K562 (cell line): ENCODE results near the gene MED29. TPM values are rescaled to one million over a fixed set of nuclear protein-coding genes. Genes with fewer than 3 reads are reported as not detected.

ENCODE experiments used
- CXXC5 ChIP-seq: fragments of 250-450 bp; sonication (Bioruptor Pico); IDR thresholded peaks from 2 replicates; pipeline ENCODE4 v1.8.0; 2022; ENCODE audit warnings: inconsistent platforms, mild to moderate bottlenecking, moderate library complexity
- DACH1 ChIP-seq: fragments of 450-650 bp; IDR thresholded peaks from 2 replicates; pipeline ENCODE4 v1.6.1; 2018; ENCODE audit not compliant: partially characterized antibody
- ELF4 ChIP-seq: fragments of 450-650 bp; formaldehyde crosslinking; IDR thresholded peaks from 2 replicates; pipeline ENCODE4 v1.4.0; 2022; ENCODE audit warnings: missing genetic modification characterization
- EP300 ChIP-seq: IDR thresholded peaks from 2 replicates; pipeline ENCODE4 v1.6.1; 2012; ENCODE audit warnings: low read length, improper control_type of control experiment
- FOXK2 ChIP-seq, 2 experiments: fragments of 450-650 bp; IDR thresholded peaks in 1 of 2; conservative IDR thresholded peaks in 1 of 2; 2 replicates each; pipeline ENCODE4 v1.6.1; 2016; ENCODE audit warnings: low read depth in 2 of 2, mild to moderate bottlenecking in 1 of 2
- GABPB1 ChIP-seq: sonication (generic); formaldehyde crosslinking; IDR thresholded peaks from 2 replicates; pipeline ENCODE4 v1.8.0; 2022; ENCODE audit warnings: mild to moderate bottlenecking, missing genetic modification reagents
- HMGN3 ChIP-seq: IDR thresholded peaks from 2 replicates; pipeline ENCODE4 v1.6.1; 2011; ENCODE audit warnings: borderline replicate concordance, low read depth, mild to moderate bottlenecking, mixed read lengths, low read length; ENCODE audit not compliant: insufficient read length; ENCODE audit errors: extremely low read depth
- HMGXB4 ChIP-seq: sonication (generic); formaldehyde crosslinking; IDR thresholded peaks from 2 replicates; pipeline ENCODE4 v1.8.1; 2023; ENCODE audit warnings: mild to moderate bottlenecking, missing genetic modification reagents
- KLF1 ChIP-seq: fragments of 450-650 bp; IDR thresholded peaks from 2 replicates; pipeline ENCODE4 v1.6.1; 2016; ENCODE audit warnings: missing genetic modification characterization, missing compliant biosample characterization
- MTA3 ChIP-seq: fragments of 450-650 bp; formaldehyde crosslinking; IDR thresholded peaks from 2 replicates; pipeline ENCODE4 v1.6.1; 2017; ENCODE audit warnings: mild to moderate bottlenecking, borderline replicate concordance
- TAF1 ChIP-seq: IDR thresholded peaks from 2 replicates; pipeline ENCODE4 v1.6.1; 2011; ENCODE audit warnings: mild to moderate bottlenecking, low read length, moderate library complexity; ENCODE audit not compliant: insufficient read depth, control insufficient read depth, severe bottlenecking; ENCODE audit errors: extremely low read depth
- TOE1 ChIP-seq, 2 experiments: fragments of 450-650 bp in 1 of 2; sonication (generic) in 1 of 2; formaldehyde crosslinking in 1 of 2; IDR thresholded peaks; 2 replicates each; pipeline versions ENCODE4 v1.7.1 to v1.8.0; 2016 to 2022; ENCODE audit warnings: borderline replicate concordance in 2 of 2, mild to moderate bottlenecking in 2 of 2, antibody characterized with exemption in 1 of 2, inconsistent platforms in 1 of 2, low read depth in 1 of 2, missing genetic modification reagents in 1 of 2, moderate library complexity in 1 of 2
- ZBED1 ChIP-seq: IDR thresholded peaks from 2 replicates; pipeline ENCODE4 v1.6.1; 2014
- ZNF384 ChIP-seq: IDR thresholded peaks from 2 replicates; pipeline ENCODE4 v1.6.1; 2012; ENCODE audit warnings: low read depth, low read length, improper control_type of control experiment
- ZNF518B ChIP-seq: fragments of 250-450 bp; sonication (Bioruptor Pico); IDR thresholded peaks from 2 replicates; pipeline ENCODE4 v1.5.0; 2021; ENCODE audit warnings: mild to moderate bottlenecking, moderate library complexity
- ZNF778 ChIP-seq: fragments of 450-650 bp; formaldehyde crosslinking; IDR thresholded peaks from 2 replicates; pipeline ENCODE4 v1.4.0; 2020; ENCODE audit warnings: mild to moderate bottlenecking, moderate library complexity
- ZNF830 ChIP-seq: fragments of 250-450 bp; sonication (Bioruptor Pico); IDR thresholded peaks from 2 replicates; pipeline ENCODE4 v1.5.0; 2021; ENCODE audit warnings: mild to moderate bottlenecking
- polyA plus RNA-seq, 8 experiments: library from polyadenylated mRNA; depleted of rRNA in 4 of 8; stranded (reverse) in 5 of 8; unstranded in 3 of 8; fragments of >200 nt; fragmentation: Nextera tagmentation in 2 of 8; fragmentation: Illumina TruSeq in 1 of 8; extraction: Ambion mirVana in 2 of 8; extraction: Trizol in 1 of 8; gene quantifications; 2 replicates each; pipeline versions ENCODE4 v1.2.1 to v1.2.3, GENCODE V29; 2011 to 2014; ENCODE audit warnings: inconsistent platforms in 1 of 8, missing spikeins in 1 of 8
- total RNA-seq, 7 experiments: library from RNA; depleted of rRNA in 6 of 7; stranded (reverse); fragments of >200 nt in 6 of 7; fragmentation: Illumina TruSeq in 2 of 7; extraction: Trizol in 2 of 7; gene quantifications; 2 replicates each; pipeline versions ENCODE4 v1.2.1 to v1.2.3, GENCODE V29; 2011 to 2021; ENCODE audit warnings: low replicate concordance in 1 of 7
- TF ChIP-seq, protein P1 (sequence below): fragments of 450-650 bp; IDR thresholded peaks from 2 replicates; pipeline ENCODE4 v1.6.1; 2016; ENCODE audit warnings: borderline replicate concordance
- TF ChIP-seq, protein P2 (sequence below): sonication (generic); formaldehyde crosslinking; IDR thresholded peaks from 2 replicates; pipeline ENCODE4 v1.8.1; 2022; ENCODE audit warnings: missing genetic modification reagents

The MED29 gene
- total and polyA plus RNA-seq, 9 of the 15 experiments (the other 6 are each of a cell fraction or from before 2014, with no cell fraction given): 1.8 to 22.6 (median 12.4) TPM

- peak; percentile 27; the same call in 1 of the 2 replicates for TF ChIP-seq MTA3
- TF ChIP-seq, protein P1, sequence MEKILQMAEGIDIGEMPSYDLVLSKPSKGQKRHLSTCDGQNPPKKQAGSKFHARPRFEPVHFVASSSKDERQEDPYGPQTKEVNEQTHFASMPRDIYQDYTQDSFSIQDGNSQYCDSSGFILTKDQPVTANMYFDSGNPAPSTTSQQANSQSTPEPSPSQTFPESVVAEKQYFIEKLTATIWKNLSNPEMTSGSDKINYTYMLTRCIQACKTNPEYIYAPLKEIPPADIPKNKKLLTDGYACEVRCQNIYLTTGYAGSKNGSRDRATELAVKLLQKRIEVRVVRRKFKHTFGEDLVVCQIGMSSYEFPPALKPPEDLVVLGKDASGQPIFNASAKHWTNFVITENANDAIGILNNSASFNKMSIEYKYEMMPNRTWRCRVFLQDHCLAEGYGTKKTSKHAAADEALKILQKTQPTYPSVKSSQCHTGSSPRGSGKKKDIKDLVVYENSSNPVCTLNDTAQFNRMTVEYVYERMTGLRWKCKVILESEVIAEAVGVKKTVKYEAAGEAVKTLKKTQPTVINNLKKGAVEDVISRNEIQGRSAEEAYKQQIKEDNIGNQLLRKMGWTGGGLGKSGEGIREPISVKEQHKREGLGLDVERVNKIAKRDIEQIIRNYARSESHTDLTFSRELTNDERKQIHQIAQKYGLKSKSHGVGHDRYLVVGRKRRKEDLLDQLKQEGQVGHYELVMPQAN: peak; percentile 88
- TF ChIP-seq ZBED1: no peak
- TF ChIP-seq KLF1 (tag): peak; percentile 83
- TF ChIP-seq ZNF778 (CRISPR knock-in tag): no peak
- TF ChIP-seq ZNF830 (CRISPR knock-in tag): no peak
- no peak for TF ChIP-seq GABPB1 (CRISPR knock-in tag)
- peak; percentile 10 for TF ChIP-seq HMGN3
- no peak for TF ChIP-seq HMGXB4
- TF ChIP-seq TAF1: peak; percentile 26
- peak; percentile 2; the same call in 1 of the 2 replicates for TF ChIP-seq CXXC5 (CRISPR knock-in tag)
- peak; percentile 90 for TF ChIP-seq ELF4 (CRISPR knock-in tag)
- TF ChIP-seq FOXK2 (conservative IDR thresholded peaks at IDR 0.05 in 1 of 2, IDR thresholded peaks at IDR 0.05 in 1 of 2; ENCODE audit: low read depth in 2 of 2): peak; percentile 28 to 48; a peak in 1 of 4 replicates
- no peak for TF ChIP-seq ZNF518B
- TF ChIP-seq, protein P2, sequence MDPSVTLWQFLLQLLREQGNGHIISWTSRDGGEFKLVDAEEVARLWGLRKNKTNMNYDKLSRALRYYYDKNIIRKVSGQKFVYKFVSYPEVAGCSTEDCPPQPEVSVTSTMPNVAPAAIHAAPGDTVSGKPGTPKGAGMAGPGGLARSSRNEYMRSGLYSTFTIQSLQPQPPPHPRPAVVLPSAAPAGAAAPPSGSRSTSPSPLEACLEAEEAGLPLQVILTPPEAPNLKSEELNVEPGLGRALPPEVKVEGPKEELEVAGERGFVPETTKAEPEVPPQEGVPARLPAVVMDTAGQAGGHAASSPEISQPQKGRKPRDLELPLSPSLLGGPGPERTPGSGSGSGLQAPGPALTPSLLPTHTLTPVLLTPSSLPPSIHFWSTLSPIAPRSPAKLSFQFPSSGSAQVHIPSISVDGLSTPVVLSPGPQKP (CRISPR knock-in tag): no peak
- TF ChIP-seq DACH1: no peak
- peak; percentile 64; the same call in 1 of the 2 replicates for TF ChIP-seq TOE1 (IDR thresholded peaks at IDR 0.05; ENCODE audit: borderline replicate concordance)
- TF ChIP-seq TOE1 (CRISPR knock-in tag; IDR thresholded peaks at IDR 0.05; ENCODE audit: borderline replicate concordance, low read depth): no peak
- no peak for TF ChIP-seq EP300
- TF ChIP-seq ZNF384: no peak
Measured at GRCh38 chr19:39410017-39410830, 19.0 kb downstream of the MED29 start (continued).
